ENCODE measurements around the gene ZNF562.
"Not testable (repeated sequence)": the region's sequence is repeated elsewhere in the genome, so short reads cannot be mapped to it uniquely, and the experiment has no call there.

Gene ZNF562

GRCh38 chr19:9679996-9680395, 5.1 kb upstream of the ZNF562 start:
- H3K4me1 ChIP-seq (ENCODE audit: control insufficient read depth in 1 of 2, insufficient read depth in 2 of 2, low read length in 2 of 2); H3K27ac ChIP-seq (ENCODE audit: low read depth, low read length); H3K9me3 ChIP-seq (ENCODE audit: control insufficient read depth in 1 of 2, low read length in 2 of 2); H3K4me3 ChIP-seq (ENCODE audit: low read depth in 1 of 2, low read length in 2 of 2); H3K27me3 ChIP-seq (ENCODE audit: control insufficient read depth in 1 of 2, insufficient read depth in 2 of 2, low read length in 2 of 2); H3K36me3 ChIP-seq (ENCODE audit: control insufficient read depth in 1 of 2, insufficient read depth in 2 of 2, low read length in 2 of 2); H3K9ac ChIP-seq (ENCODE audit: low read depth in 1 of 2, low read length in 2 of 2): not testable (repeated sequence)

GRCh38 chr19:9675358-9675901, 530 bp upstream of the ZNF562 start:
- not testable (repeated sequence) for H3K27me3 ChIP-seq (ENCODE audit: control insufficient read depth in 1 of 2, insufficient read depth in 2 of 2, low read length in 2 of 2); H3K4me1 ChIP-seq (ENCODE audit: control insufficient read depth in 1 of 2, insufficient read depth in 2 of 2, low read length in 2 of 2)
- H3K27ac ChIP-seq (ENCODE audit: low read depth, low read length), result peak overlapping the region; percentile 88

DNA sequence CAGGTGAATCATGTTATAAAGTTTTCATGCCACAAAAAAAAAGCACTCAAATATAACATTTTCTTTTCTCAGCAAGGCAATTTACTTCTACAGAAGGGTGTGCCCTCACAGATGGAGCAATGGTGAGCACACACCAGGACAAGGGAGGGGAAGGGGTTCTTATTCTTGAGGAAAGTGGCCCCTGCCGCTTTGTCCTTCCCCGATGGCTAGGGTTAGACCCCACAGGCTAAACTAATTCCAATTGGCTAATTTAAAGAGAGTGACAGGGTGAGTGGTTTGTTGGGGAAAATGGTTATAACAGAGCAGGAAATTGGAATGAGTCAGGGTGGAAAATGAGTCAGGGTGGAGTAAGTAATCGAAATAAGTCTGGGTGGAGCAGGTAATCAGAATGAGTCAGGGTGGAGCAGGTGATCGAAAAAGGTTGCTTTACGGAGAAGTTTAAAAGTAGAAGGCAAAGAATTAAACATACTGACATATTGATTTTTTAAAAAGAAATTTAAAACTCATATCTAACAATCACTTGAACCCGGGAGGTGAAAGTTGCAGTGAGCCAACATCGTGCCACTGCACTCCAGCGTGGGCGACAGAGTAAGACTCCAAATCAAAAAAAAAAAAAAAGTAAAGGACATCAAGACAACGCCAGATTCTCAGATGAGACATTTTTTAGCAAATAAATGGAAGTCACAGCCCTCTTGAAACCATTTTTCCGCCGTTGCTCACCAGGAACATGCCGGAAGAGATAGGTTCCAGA, 813 bp downstream of the ZNF562 start:
- H3K4me1 ChIP-seq (ENCODE audit: control insufficient read depth in 1 of 2, insufficient read depth in 2 of 2, low read length in 2 of 2), result no peaks in the 10 kb centered on the region
- H3K36me3 ChIP-seq (ENCODE audit: control insufficient read depth in 1 of 2, insufficient read depth in 2 of 2, low read length in 2 of 2), result peaks cover 7 to 17% of the 10 kb centered on the region in 2 donors
- peaks cover 22 to 33% of the 10 kb centered on the region in 2 donors for H3K9me3 ChIP-seq (ENCODE audit: control insufficient read depth in 1 of 2, low read length in 2 of 2)
- H3K4me3 ChIP-seq (ENCODE audit: low read depth in 1 of 2, low read length in 2 of 2), result peak overlapping the region; percentile 98 to 99
- no peaks in the 10 kb centered on the region for H3K27me3 ChIP-seq (ENCODE audit: control insufficient read depth in 1 of 2, insufficient read depth in 2 of 2, low read length in 2 of 2)
- H3K27ac ChIP-seq (ENCODE audit: low read depth, low read length), result peak overlapping the region; percentile 88
- peak overlapping the region; percentile 87 to 99 for H3K9ac ChIP-seq (ENCODE audit: low read depth in 1 of 2, low read length in 2 of 2)

More at GRCh38 chr19:9675358-9675901, 530 bp upstream of the ZNF562 start:
- peak overlapping the region; percentile 98 to 99 for H3K4me3 ChIP-seq (ENCODE audit: low read depth in 1 of 2, low read length in 2 of 2)
- H3K36me3 ChIP-seq (ENCODE audit: control insufficient read depth in 1 of 2, insufficient read depth in 2 of 2, low read length in 2 of 2), result peaks cover 7 to 14% of the 10 kb centered on the region in 2 donors
- peak overlapping the region; percentile 87 to 99 for H3K9ac ChIP-seq (ENCODE audit: low read depth in 1 of 2, low read length in 2 of 2)
- peaks cover 19 to 29% of the 10 kb centered on the region in 2 donors for H3K9me3 ChIP-seq (ENCODE audit: control insufficient read depth in 1 of 2, low read length in 2 of 2)

DNA sequence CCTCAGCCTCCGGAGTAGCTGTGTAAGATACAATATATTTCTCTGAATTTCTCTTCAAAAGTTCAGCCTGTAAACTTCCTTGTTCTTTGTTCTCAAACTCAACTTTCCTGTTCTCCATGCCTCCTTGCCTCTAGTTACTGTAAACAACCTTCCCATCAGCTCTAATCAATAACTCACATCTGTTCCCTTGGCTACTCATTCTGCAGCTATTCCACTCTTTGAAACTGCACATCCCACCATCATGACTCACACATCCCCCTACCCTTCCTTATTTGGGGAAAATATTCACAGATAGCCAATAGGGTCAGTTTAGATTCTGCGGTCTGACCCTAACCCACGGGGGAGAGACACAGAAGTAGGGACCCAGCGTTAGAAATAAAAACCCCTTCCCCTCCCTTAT, 2.0 kb downstream of the ZNF562 start:
- H3K36me3 ChIP-seq (ENCODE audit: control insufficient read depth in 1 of 2, insufficient read depth in 2 of 2, low read length in 2 of 2), result peaks cover 7 to 19% of the 10 kb centered on the region in 2 donors
- H3K4me3 ChIP-seq (ENCODE audit: low read depth in 1 of 2, low read length in 2 of 2), result peak overlapping the region in 1 of 2 donors; percentile 15
- peaks cover 25 to 45% of the 10 kb centered on the region in 2 donors for H3K9me3 ChIP-seq (ENCODE audit: control insufficient read depth in 1 of 2, low read length in 2 of 2)
- H3K27ac ChIP-seq (ENCODE audit: low read depth, low read length), result no peak overlapping the region
- H3K27me3 ChIP-seq (ENCODE audit: control insufficient read depth in 1 of 2, insufficient read depth in 2 of 2, low read length in 2 of 2), result no peaks in the 10 kb centered on the region
- H3K4me1 ChIP-seq (ENCODE audit: control insufficient read depth in 1 of 2, insufficient read depth in 2 of 2, low read length in 2 of 2), result no peaks in the 10 kb centered on the region
- no peak overlapping the region for H3K9ac ChIP-seq (ENCODE audit: low read depth in 1 of 2, low read length in 2 of 2)

DNA sequence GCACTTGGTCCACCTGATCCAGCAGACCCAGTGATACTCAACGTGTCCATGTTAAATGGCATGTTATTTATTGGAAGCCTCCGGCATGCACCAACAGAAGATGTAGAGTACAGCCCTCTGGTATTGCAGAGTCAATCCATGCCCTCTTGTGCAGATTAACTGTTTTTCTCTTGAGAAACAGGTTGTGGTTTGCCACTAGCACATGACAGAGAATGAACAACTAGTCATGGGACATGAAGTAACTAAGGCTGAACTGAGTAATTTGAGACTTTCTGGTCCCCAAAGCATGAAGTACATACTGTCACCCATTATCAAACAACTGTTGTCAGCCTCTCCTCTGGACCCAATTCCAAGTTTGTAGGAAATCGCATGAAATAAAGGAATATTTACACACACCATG, 3.2 kb downstream of the ZNF562 start:
- H3K4me1 ChIP-seq (ENCODE audit: control insufficient read depth in 1 of 2, insufficient read depth in 2 of 2, low read length in 2 of 2), result no peaks in the 10 kb centered on the region
- H3K36me3 ChIP-seq (ENCODE audit: control insufficient read depth in 1 of 2, insufficient read depth in 2 of 2, low read length in 2 of 2), result peaks cover 7 to 25% of the 10 kb centered on the region in 2 donors
- H3K4me3 ChIP-seq (ENCODE audit: low read depth in 1 of 2, low read length in 2 of 2), result no peak overlapping the region
- H3K27ac ChIP-seq (ENCODE audit: low read depth, low read length), result no peak overlapping the region
- H3K27me3 ChIP-seq (ENCODE audit: control insufficient read depth in 1 of 2, insufficient read depth in 2 of 2, low read length in 2 of 2), result no peaks in the 10 kb centered on the region
- H3K9me3 ChIP-seq (ENCODE audit: control insufficient read depth in 1 of 2, low read length in 2 of 2), result peaks cover 29 to 52% of the 10 kb centered on the region in 2 donors
- H3K9ac ChIP-seq (ENCODE audit: low read depth in 1 of 2, low read length in 2 of 2), result no peak overlapping the region

GRCh38 chr19:9668544-9668943, 6.4 kb downstream of the ZNF562 start:
- H3K9ac ChIP-seq (ENCODE audit: low read depth in 1 of 2, low read length in 2 of 2), result no peak overlapping the region
- no peaks in the 10 kb centered on the region for H3K4me1 ChIP-seq (ENCODE audit: control insufficient read depth in 1 of 2, insufficient read depth in 2 of 2, low read length in 2 of 2)
- H3K4me3 ChIP-seq (ENCODE audit: low read depth in 1 of 2, low read length in 2 of 2), result no peak overlapping the region
- no peak overlapping the region for H3K27ac ChIP-seq (ENCODE audit: low read depth, low read length)
- H3K27me3 ChIP-seq (ENCODE audit: control insufficient read depth in 1 of 2, insufficient read depth in 2 of 2, low read length in 2 of 2), result no peaks in the 10 kb centered on the region
- peaks cover 28 to 53% of the 10 kb centered on the region in 2 donors for H3K9me3 ChIP-seq (ENCODE audit: control insufficient read depth in 1 of 2, low read length in 2 of 2)
- H3K36me3 ChIP-seq (ENCODE audit: control insufficient read depth in 1 of 2, insufficient read depth in 2 of 2, low read length in 2 of 2), result peaks cover 9 to 25% of the 10 kb centered on the region in 2 donors

- H3K9ac ChIP-seq (ENCODE audit: low read depth in 1 of 2, low read length in 2 of 2), result no peak overlapping the region
- no peak overlapping the region for H3K4me3 ChIP-seq (ENCODE audit: low read depth in 1 of 2, low read length in 2 of 2)
- no peak overlapping the region for H3K27ac ChIP-seq (ENCODE audit: low read depth, low read length)
- H3K9me3 ChIP-seq (ENCODE audit: control insufficient read depth in 1 of 2, low read length in 2 of 2), result peaks cover 22 to 46% of the 10 kb centered on the region in 2 donors
- H3K4me1 ChIP-seq (ENCODE audit: control insufficient read depth in 1 of 2, insufficient read depth in 2 of 2, low read length in 2 of 2), result no peaks in the 10 kb centered on the region
- H3K36me3 ChIP-seq (ENCODE audit: control insufficient read depth in 1 of 2, insufficient read depth in 2 of 2, low read length in 2 of 2), result peaks cover 9 to 23% of the 10 kb centered on the region in 2 donors
- no peaks in the 10 kb centered on the region for H3K27me3 ChIP-seq (ENCODE audit: control insufficient read depth in 1 of 2, insufficient read depth in 2 of 2, low read length in 2 of 2)
These were observed 7.0 kb downstream of the ZNF562 start for GRCh38 chr19:9667898-9668297.

DNA sequence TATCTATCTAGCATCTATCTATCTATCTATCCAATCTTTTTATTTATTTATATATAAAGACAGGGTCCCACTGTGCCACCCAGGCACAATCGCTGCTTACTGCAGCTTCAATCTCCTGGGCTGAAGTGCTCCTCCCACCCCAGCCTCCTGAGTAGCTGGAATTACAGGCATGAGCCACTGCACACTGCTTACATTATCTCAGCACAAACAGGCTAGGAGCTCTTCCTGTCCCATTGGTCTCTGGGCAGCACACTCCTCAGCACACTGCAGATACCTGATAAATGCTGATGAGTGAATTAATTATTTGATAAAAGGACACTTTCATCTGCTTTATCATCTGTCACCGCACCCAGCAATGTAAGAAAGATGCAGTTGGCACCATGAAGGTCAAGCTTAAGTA, 16.1 kb downstream of the ZNF562 start:
- Histone ChIP-seq H3K27me3 (ENCODE audit: control insufficient read depth in 1 of 2, insufficient read depth in 2 of 2, low read length in 2 of 2) (no peaks in the 10 kb centered on the region), H3K27ac (ENCODE audit: low read depth, low read length) (no peak overlapping the region), H3K9ac (ENCODE audit: low read depth in 1 of 2, low read length in 2 of 2) (no peak overlapping the region), H3K4me3 (ENCODE audit: low read depth in 1 of 2, low read length in 2 of 2) (no peak overlapping the region), H3K9me3 (ENCODE audit: control insufficient read depth in 1 of 2, low read length in 2 of 2) (peaks cover 4 to 11% of the 10 kb centered on the region in 2 donors), H3K4me1 (ENCODE audit: control insufficient read depth in 1 of 2, insufficient read depth in 2 of 2, low read length in 2 of 2) (no peaks in the 10 kb centered on the region), H3K36me3 (ENCODE audit: control insufficient read depth in 1 of 2, insufficient read depth in 2 of 2, low read length in 2 of 2) (peaks cover 14 to 48% of the 10 kb centered on the region in 2 donors)

DNA sequence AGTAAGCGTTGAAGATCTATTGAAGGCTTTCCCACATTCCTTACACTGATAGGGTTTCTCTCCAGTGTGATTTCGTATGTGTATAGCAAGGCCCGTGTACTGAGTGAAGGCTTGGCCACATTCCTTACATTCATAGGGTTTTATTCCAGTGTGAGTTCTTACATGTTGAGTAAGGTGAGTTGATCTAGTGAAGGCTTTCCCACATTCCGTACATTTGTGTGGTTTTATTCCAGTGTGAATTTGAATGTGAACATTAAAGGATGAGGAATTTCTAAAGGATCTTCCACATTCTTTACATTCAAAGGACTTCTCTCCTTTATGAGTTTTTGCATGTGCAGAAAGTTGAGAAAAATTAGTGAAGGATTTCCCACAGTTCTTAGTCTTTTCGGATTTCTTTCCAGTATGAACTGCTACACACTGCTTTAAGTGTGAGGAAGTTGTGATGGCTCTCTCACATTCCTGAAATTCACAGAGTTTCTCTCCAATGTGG, 21.8 kb downstream of the ZNF562 start:
- H3K9me3 ChIP-seq (ENCODE audit: control insufficient read depth in 1 of 2, low read length in 2 of 2), result peaks cover 32 to 34% of the 10 kb centered on the region in 2 donors
- H3K9ac ChIP-seq (ENCODE audit: low read depth in 1 of 2, low read length in 2 of 2); H3K27ac ChIP-seq (ENCODE audit: low read depth, low read length); H3K4me3 ChIP-seq (ENCODE audit: low read depth in 1 of 2, low read length in 2 of 2); H3K27me3 ChIP-seq (ENCODE audit: control insufficient read depth in 1 of 2, insufficient read depth in 2 of 2, low read length in 2 of 2); H3K4me1 ChIP-seq (ENCODE audit: control insufficient read depth in 1 of 2, insufficient read depth in 2 of 2, low read length in 2 of 2): not testable (repeated sequence)
- H3K36me3 ChIP-seq (ENCODE audit: control insufficient read depth in 1 of 2, insufficient read depth in 2 of 2, low read length in 2 of 2), result peaks cover 42 to 69% of the 10 kb centered on the region in 2 donors

- peaks cover 41 to 67% of the 10 kb centered on the region in 2 donors for H3K36me3 ChIP-seq (ENCODE audit: control insufficient read depth in 1 of 2, insufficient read depth in 2 of 2, low read length in 2 of 2)
- not testable (repeated sequence) for H3K9ac ChIP-seq (ENCODE audit: low read depth in 1 of 2, low read length in 2 of 2); H3K4me1 ChIP-seq (ENCODE audit: control insufficient read depth in 1 of 2, insufficient read depth in 2 of 2, low read length in 2 of 2); H3K27me3 ChIP-seq (ENCODE audit: control insufficient read depth in 1 of 2, insufficient read depth in 2 of 2, low read length in 2 of 2); H3K4me3 ChIP-seq (ENCODE audit: low read depth in 1 of 2, low read length in 2 of 2); H3K27ac ChIP-seq (ENCODE audit: low read depth, low read length)
- peaks cover 32 to 34% of the 10 kb centered on the region in 2 donors for H3K9me3 ChIP-seq (ENCODE audit: control insufficient read depth in 1 of 2, low read length in 2 of 2)
These were observed 23.4 kb downstream of the ZNF562 start for GRCh38 chr19:9651464-9651863.
